ENCODE data around the gene COPRS.
A peak's percentile ranks its signal among the peaks of the same experiment; 100 is the strongest.
"Not testable (repeated sequence)": the region's sequence is repeated elsewhere in the genome, so short reads cannot be mapped to it uniquely, and the experiment has no call there.

The COPRS gene

DNA sequence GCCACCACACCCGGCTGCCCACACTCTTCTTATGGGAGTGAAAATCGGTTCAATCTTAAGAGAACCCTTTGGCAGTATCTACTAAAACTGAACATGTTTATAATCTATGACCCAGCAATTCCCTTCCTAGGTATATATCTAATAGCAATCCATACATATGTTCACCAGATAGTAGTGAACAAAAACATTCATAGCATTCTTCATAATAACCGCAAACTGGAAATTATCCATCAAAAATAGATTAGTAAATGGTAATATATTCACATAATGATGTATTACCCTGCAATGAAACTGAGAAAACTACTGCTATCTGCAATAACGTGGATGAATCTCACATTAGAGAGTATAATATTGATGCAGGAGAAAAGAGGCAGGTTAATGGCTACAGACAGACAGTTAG, 23.1 kb downstream of the COPRS start:
- Histone ChIP-seq H3K27me3 (no peaks in the 10 kb centered on the region), H3K9me3 (no peaks in the 10 kb centered on the region), H3K27ac (no peak overlapping the region), H3K4me3 (no peak overlapping the region), H3K36me3 (no peaks in the 10 kb centered on the region), H3K4me1 (peaks cover 0 to 12% (median 5%) of the 10 kb centered on the region in 4 donors)
- TF ChIP-seq, protein P1, sequence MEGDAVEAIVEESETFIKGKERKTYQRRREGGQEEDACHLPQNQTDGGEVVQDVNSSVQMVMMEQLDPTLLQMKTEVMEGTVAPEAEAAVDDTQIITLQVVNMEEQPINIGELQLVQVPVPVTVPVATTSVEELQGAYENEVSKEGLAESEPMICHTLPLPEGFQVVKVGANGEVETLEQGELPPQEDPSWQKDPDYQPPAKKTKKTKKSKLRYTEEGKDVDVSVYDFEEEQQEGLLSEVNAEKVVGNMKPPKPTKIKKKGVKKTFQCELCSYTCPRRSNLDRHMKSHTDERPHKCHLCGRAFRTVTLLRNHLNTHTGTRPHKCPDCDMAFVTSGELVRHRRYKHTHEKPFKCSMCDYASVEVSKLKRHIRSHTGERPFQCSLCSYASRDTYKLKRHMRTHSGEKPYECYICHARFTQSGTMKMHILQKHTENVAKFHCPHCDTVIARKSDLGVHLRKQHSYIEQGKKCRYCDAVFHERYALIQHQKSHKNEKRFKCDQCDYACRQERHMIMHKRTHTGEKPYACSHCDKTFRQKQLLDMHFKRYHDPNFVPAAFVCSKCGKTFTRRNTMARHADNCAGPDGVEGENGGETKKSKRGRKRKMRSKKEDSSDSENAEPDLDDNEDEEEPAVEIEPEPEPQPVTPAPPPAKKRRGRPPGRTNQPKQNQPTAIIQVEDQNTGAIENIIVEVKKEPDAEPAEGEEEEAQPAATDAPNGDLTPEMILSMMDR (IDR thresholded peaks at IDR 0.05) = no peak
- DNase-seq = no peak
- intact Hi-C loops (cut with DNase I; ENCODE audit: low total_unique reads) = loop anchor here (10.0 kb wide), 1 partner anchor 141 kb away; no protein-coding TSS in a partner anchor

DNA sequence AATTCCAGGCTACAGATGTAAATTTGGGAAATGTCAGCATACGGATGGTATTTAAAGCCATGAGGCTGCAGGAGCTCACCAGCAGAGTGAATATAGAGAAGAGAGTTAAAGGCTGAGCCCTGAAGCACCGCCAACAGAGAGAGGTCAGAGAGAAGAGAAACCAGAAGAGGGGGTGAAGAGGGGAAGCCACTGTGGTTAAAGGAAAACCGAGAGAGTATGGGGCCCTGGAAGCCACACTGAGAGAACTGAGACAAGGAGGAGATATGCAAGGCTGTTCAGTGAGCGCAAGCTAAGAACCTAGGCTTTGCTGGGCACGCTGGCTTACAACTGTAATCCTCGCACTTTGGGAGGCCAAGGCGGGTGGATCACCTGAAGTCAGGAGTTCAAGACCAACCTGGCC, 24.6 kb downstream of the COPRS start:
- Histone ChIP-seq H3K9me3 (no peaks in the 10 kb centered on the region), H3K27ac (no peak overlapping the region), H3K4me1 (peaks cover 0 to 12% (median 7%) of the 10 kb centered on the region in 4 donors), H3K27me3 (no peaks in the 10 kb centered on the region), H3K36me3 (no peaks in the 10 kb centered on the region), H3K4me3 (no peak overlapping the region)
- intact Hi-C loops (cut with DNase I; ENCODE audit: low total_unique reads) = loop anchor here (10.0 kb wide), 1 partner anchor 140 kb away; no protein-coding TSS in a partner anchor
- no peak for DNase-seq
- TF ChIP-seq, protein P1 (IDR thresholded peaks at IDR 0.05) = no peak

DNA sequence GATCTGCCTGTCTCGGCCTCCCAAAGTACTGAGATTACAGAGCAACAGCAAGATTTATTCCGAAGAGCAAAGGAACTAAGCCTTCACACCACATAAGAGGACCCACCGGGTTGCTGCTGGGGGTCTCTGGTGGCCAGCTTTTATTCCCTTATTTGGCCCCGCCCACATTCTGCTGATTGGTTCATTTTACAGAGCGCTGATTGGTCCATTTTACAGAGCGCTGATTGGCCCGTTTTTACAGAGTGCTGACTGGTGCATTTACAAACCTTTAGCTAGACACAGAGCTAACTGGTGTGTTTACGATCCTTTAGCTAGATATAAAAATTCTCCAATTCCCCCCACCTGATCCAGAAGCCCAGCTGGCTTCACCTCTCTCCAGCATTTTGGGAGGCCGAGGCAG, 26.3 kb downstream of the COPRS start:
- TF ChIP-seq, protein P1 (IDR thresholded peaks at IDR 0.05) = no peak
- H3K36me3 ChIP-seq = no peaks in the 10 kb centered on the region
- H3K9me3 ChIP-seq = no peaks in the 10 kb centered on the region
- H3K27ac ChIP-seq = no peak overlapping the region
- intact Hi-C loops (cut with DNase I; ENCODE audit: low total_unique reads) = loop anchor here (10.0 kb wide), 1 partner anchor 138 kb away; no protein-coding TSS in a partner anchor
- peaks cover 0 to 12% (median 7%) of the 10 kb centered on the region in 4 donors for H3K4me1 ChIP-seq
- DNase-seq = no peak
- H3K4me3 ChIP-seq = no peak overlapping the region
- no peaks in the 10 kb centered on the region for H3K27me3 ChIP-seq

DNA sequence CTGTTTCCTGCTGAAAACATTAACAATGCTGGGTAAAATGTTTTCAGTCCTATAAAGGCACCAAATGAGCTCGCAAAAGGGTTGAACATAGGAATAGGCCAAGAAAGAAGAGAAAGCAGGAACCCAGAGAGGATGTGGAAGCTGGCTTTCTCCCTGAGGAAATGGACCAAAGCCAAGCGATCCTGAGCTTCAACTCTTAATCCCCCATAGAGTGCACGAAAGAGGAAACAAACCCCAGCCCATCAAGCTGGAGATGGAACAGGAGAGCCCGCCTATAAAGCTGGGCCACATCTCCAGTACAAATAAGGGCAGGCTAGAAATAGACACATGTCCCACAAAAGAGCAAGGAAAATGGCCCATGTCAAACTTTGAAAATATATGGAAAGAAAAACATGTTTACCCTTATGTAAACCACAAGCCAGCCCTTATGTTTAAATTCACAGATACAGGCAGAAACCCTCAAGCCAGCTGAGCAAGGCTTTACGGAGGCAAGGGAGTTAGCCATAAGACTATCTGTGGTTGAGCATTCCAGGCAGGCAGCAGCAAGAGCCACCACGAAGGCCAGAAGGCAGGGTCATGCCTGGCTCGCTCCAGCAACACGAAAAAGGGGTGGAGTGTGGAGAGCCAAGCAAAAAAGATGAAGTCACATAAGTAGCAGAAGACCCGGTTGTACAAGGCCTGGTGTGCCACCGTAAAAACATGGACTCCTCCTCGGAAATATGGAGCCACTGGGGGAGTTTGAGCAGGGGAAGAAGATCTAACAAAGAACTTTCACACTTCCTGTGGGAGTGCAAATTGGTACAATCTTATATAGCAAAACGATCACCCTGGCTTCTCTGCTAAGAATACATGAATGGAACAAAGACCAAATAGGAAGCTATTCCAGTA, 27.8 kb downstream of the COPRS start:
- DNase-seq = no peak
- Histone ChIP-seq H3K27me3 (no peaks in the 10 kb centered on the region), H3K9me3 (no peaks in the 10 kb centered on the region), H3K4me3 (no peak overlapping the region), H3K36me3 (no peaks in the 10 kb centered on the region), H3K27ac (peak overlapping the region; percentile 50 to 66), H3K4me1 (peaks cover 0 to 12% (median 7%) of the 10 kb centered on the region in 4 donors)
- TF ChIP-seq, protein P1 (IDR thresholded peaks at IDR 0.05) = no peak
- intact Hi-C loops (cut with DNase I; ENCODE audit: low total_unique reads) = loop anchor here (10.0 kb wide), 1 partner anchor 136 kb away; no protein-coding TSS in a partner anchor

DNA sequence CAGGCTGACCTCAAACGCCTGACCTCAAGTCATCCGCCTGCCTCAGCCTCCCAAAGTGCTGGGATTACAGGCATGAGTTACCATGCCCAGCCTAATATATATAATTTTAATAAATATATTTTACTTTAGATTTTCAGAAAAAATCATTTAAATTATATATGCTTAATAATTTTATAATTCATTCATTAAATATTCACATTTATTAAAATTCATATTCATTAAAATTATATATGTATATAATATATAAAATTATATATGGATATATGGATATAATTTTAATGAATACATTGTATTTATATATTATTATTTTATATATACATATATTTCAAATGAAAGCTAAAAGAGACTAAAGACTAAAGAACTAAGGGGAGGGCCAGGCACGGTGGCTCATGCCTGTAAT, 29.4 kb downstream of the COPRS start:
- H3K36me3 ChIP-seq = no peaks in the 10 kb centered on the region
- H3K4me3 ChIP-seq = no peak overlapping the region
- H3K9me3 ChIP-seq = no peaks in the 10 kb centered on the region
- TF ChIP-seq, protein P1 (IDR thresholded peaks at IDR 0.05) = no peak
- H3K27ac ChIP-seq = no peak overlapping the region
- no peaks in the 10 kb centered on the region for H3K27me3 ChIP-seq
- no peak for DNase-seq
- intact Hi-C loops (cut with DNase I; ENCODE audit: low total_unique reads) = loop anchor here (10.0 kb wide), 1 partner anchor 135 kb away; no protein-coding TSS in a partner anchor
- peaks cover 0 to 13% (median 8%) of the 10 kb centered on the region in 4 donors for H3K4me1 ChIP-seq

DNA sequence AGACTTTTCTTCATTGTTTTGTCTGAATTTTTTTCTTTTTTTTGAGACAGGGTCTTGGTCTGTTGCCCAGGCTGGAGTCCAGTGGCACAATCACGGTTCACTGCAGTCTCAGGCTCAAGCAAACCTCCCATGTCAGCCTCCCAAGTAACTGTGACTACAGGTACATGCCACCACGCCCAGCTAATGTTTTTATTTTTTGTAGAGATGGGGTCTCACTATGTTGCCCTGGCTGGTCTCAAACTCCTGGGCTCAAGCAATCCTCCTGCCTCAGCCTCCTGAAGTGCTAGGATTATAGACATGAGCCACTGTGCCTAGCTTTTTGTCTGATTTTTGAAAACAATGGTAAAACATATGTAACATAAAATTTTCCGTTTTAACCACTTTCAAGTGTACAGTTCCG, 30.1 kb downstream of the COPRS start:
- H3K36me3 ChIP-seq; H3K9me3 ChIP-seq; H3K27me3 ChIP-seq; intact Hi-C loops (cut with DNase I; ENCODE audit: low total_unique reads); H3K27ac ChIP-seq; H3K4me3 ChIP-seq; DNase-seq: not testable (repeated sequence)
- peaks cover 0 to 13% (median 8%) of the 10 kb centered on the region in 4 donors for H3K4me1 ChIP-seq
